ENCODE results near the gene NEUROD2. TPM values are rescaled to one million over a fixed set of nuclear protein-coding genes. Genes with fewer than 3 reads are reported as not detected.

Gene NEUROD2
- total RNA-seq, 2 donors from 2014 or later: not detected

DNA sequence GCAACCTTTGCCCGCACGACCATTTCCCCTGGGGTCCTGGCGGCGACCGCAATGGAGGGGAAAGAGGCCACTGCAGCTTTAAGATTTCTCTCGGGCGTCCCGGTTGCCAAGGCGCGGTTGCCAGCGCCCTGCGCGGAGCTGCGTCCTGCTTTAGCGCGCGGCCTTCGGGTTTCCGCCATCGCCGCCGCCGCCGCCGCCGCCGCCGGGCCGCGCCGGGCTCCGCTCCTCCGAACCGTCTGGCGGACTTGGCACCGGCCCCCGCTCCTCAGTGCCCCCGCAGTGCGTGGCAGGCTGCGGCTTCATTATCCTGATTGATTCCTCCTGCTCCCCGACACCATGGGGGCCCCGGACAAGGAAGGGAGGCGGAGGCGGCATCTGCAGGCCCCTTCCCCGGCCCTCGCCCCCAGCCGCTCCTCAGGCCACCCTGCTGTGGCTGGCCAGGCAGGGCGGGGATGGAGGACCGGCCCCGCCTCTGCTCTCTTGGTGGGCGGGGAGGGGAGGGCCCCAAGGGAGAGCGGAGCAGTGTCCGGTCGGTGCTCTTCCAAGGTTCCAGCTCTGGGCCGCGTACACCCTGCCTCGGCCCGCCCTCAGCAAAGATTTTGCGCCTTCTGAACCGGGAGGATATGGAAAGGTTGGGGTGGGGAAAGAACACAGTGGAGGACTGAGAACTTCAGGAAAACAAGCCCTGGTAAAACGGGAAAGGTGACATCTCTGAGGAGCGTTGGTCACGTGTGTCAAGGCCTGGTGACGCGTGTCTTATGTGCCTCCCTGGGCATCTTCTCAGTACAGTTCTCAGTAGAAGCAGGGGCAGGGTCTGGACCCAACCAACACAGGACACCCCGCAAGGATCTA is 34.0 kb downstream of the NEUROD2 start:
- DNase-seq (ENCODE audit: low spot score) (no peak), ATAC-seq (ENCODE audit: insufficient number of reproducible peaks, low FRiP score, low read depth) (no peak)
- Histone ChIP-seq H3K36me3 (no peaks in the 10 kb centered on the region), H3K4me3 (peak overlapping the region; percentile 78), H3K4me1 (ENCODE audit: control insufficient read depth in 1 of 2, low read depth in 2 of 2) (peaks cover 3 to 9% of the 10 kb centered on the region in 2 donors), H3K9me3 (no peaks in the 10 kb centered on the region), H3K27ac (peak overlapping the region; percentile 59 to 66), H3K27me3 (replicated peaks; ENCODE audit: insufficient read depth) (no peaks in the 10 kb centered on the region)
- no peak for TF ChIP-seq CTCF (IDR thresholded peaks at IDR 0.05)

DNA sequence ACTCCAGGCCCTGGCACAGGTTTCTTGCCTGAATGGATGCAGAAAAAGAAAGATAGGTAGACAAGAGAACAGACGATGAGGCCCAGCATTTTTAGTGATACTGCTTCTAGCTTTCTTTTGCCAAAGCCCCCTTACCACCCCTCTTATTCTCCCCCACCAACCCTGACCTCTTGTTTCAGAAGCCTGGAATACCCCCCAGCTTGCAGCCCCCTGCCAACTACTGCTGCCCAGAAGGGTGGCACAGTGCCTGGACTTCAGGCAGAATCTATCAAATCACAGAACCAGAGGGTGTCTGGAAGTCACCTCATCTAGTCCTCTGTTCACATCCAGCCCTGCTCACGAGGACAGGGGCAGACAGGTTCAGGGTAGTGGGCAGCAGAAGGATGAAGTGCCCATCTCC is 35.6 kb downstream of the NEUROD2 start:
- DNase-seq (ENCODE audit: low spot score) (no peak), ATAC-seq (ENCODE audit: insufficient number of reproducible peaks, low FRiP score, low read depth) (no peak)
- peaks cover 3 to 9% of the 10 kb centered on the region in 2 donors for H3K4me1 ChIP-seq (ENCODE audit: control insufficient read depth in 1 of 2, low read depth in 2 of 2)
- no peak overlapping the region for H3K27ac ChIP-seq
- H3K27me3 ChIP-seq (replicated peaks; ENCODE audit: insufficient read depth): no peaks in the 10 kb centered on the region
- TF ChIP-seq CTCF (IDR thresholded peaks at IDR 0.05): no peak
- H3K9me3 ChIP-seq: no peaks in the 10 kb centered on the region
- no peak overlapping the region for H3K4me3 ChIP-seq
- H3K36me3 ChIP-seq: peaks cover 7% of the 10 kb centered on the region

DNA sequence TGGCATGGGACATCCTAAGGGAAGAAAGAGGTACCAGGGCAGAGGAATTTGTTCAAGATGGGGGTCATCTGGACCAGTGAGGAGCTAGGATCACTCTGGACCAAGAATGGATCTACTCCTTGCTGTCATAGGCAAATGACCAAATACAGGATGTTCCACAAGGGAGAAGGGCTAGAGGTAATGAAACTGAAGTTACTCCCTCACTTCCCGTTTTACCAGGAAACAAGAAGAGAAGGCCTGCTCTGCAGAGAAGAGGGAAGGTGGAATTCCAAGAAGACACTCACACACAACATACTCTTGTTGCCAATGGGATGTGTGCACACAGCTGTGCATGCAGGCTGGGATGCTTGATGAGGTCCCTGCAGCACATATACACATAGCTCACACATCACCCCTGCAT is 38.6 kb downstream of the NEUROD2 start:
- no peaks in the 10 kb centered on the region for H3K9me3 ChIP-seq
- peaks cover 28% of the 10 kb centered on the region for H3K36me3 ChIP-seq
- H3K27ac ChIP-seq: no peak overlapping the region
- TF ChIP-seq CTCF (IDR thresholded peaks at IDR 0.05): no peak
- H3K4me3 ChIP-seq: no peak overlapping the region
- no peak for DNase-seq (ENCODE audit: low spot score)
- H3K4me1 ChIP-seq (ENCODE audit: control insufficient read depth in 1 of 2, low read depth in 2 of 2): peaks cover 3 to 8% of the 10 kb centered on the region in 2 donors
- no peaks in the 10 kb centered on the region for H3K27me3 ChIP-seq (replicated peaks; ENCODE audit: insufficient read depth)
- ATAC-seq (ENCODE audit: insufficient number of reproducible peaks, low FRiP score, low read depth): no peak

GRCh38 chr17:39568702-39569101 is 39.0 kb downstream of the NEUROD2 start:
- no peak for ATAC-seq (ENCODE audit: insufficient number of reproducible peaks, low FRiP score, low read depth)

More at GRCh38 chr17:39568702-39569101, 39.0 kb downstream of the NEUROD2 start:
- no peaks in the 10 kb centered on the region for H3K27me3 ChIP-seq (replicated peaks; ENCODE audit: insufficient read depth)
- no peak overlapping the region for H3K4me3 ChIP-seq
- H3K36me3 ChIP-seq: peaks cover 28% of the 10 kb centered on the region
- DNase-seq (ENCODE audit: low spot score): no peak
- H3K27ac ChIP-seq: no peak overlapping the region
- H3K4me1 ChIP-seq (ENCODE audit: control insufficient read depth in 1 of 2, low read depth in 2 of 2): peaks cover 3 to 5% of the 10 kb centered on the region in 2 donors
- H3K9me3 ChIP-seq: no peaks in the 10 kb centered on the region
- TF ChIP-seq CTCF (IDR thresholded peaks at IDR 0.05): no peak

Measured in thoracic aorta (tissue), 2 donors.